ENCODE measurements around the gene FOXL2.
"Not testable (repeated sequence)": the region's sequence is repeated elsewhere in the genome, so short reads cannot be mapped to it uniquely, and the experiment has no call there.

The FOXL2 gene

DNA sequence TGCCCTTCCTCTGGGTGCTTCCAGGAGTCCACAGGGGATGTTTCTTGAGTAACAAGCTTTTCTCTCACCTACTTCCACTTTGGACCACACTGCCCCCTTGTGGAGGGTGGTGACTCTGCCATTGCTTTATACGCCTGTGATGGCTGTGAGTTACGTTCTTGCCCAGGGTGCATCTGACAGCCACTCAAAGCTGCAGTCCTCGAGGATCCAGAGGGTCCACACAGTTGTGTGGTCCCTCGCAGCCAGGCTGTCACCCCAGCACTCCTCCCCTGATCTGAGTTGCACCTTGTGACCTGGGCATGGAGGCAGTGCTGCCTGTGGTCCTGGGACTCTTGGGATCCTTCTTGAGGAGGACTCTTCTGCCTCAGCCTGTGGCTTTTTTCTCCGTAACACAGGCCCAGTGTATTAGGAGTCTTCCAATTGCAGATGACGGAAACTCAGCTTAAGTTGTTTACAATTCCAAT, 23.4 kb downstream of the FOXL2 start:
- TF ChIP-seq, protein P1, sequence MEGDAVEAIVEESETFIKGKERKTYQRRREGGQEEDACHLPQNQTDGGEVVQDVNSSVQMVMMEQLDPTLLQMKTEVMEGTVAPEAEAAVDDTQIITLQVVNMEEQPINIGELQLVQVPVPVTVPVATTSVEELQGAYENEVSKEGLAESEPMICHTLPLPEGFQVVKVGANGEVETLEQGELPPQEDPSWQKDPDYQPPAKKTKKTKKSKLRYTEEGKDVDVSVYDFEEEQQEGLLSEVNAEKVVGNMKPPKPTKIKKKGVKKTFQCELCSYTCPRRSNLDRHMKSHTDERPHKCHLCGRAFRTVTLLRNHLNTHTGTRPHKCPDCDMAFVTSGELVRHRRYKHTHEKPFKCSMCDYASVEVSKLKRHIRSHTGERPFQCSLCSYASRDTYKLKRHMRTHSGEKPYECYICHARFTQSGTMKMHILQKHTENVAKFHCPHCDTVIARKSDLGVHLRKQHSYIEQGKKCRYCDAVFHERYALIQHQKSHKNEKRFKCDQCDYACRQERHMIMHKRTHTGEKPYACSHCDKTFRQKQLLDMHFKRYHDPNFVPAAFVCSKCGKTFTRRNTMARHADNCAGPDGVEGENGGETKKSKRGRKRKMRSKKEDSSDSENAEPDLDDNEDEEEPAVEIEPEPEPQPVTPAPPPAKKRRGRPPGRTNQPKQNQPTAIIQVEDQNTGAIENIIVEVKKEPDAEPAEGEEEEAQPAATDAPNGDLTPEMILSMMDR (IDR thresholded peaks at IDR 0.05; ENCODE audit: low read depth, low read length): peak; percentile 88
- H3K4me3 ChIP-seq (ENCODE audit: low read depth, low read length): no peak overlapping the region

DNA sequence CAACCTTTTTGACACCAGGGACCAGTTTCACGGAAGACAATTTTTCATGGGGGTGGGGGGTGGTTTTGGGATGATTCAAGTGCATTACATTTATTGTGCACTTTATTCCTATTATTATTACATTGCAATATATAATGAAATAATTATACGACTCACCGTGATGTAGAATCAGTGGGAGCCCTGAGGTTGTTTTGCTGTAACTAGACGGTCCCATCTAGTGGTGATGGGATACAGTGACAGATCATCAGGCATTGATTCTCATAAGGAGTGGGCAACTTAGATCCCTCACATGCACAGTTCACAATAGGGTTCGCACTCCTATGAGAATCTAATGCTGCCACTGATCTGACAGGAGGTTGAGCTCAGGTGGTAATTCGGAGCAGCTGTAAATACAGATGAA, 24.5 kb downstream of the FOXL2 start:
- not testable (repeated sequence) for H3K4me3 ChIP-seq (ENCODE audit: low read depth, low read length)

- TF ChIP-seq, protein P1 (IDR thresholded peaks at IDR 0.05; ENCODE audit: low read depth, low read length): no peak
These were observed 25.3 kb downstream of the FOXL2 start for GRCh38 chr3:138921316-138922292.

GRCh38 chr3:138919325-138919724, 27.6 kb downstream of the FOXL2 start:
- TF ChIP-seq, protein P1 (IDR thresholded peaks at IDR 0.05; ENCODE audit: low read depth, low read length): no peak
- H3K4me3 ChIP-seq (ENCODE audit: low read depth, low read length): no peak overlapping the region

More at GRCh38 chr3:138921316-138922292, 25.3 kb downstream of the FOXL2 start:
- H3K4me3 ChIP-seq (ENCODE audit: low read depth, low read length): no peak overlapping the region

DNA sequence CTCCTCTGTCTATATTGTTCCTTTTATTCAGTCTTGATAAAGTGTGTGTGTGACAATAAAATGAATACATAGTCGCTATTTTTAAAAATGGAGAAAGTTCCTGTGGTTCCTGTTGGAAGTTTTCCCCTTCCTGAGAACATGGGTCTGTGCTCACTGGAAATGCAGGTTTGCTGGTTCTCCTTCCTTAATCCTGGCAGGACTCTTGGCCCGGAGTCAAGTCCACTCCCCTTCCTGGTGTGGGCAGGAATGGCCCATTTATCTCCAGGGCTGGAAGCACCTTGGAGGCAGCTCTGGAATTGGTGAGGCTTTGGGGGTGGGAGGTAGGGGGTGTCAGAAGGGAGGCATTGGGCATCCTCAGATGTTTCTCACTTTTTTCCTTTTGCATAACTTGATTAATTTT, 30.1 kb downstream of the FOXL2 start:
- TF ChIP-seq, protein P1 (IDR thresholded peaks at IDR 0.05; ENCODE audit: low read depth, low read length): no peak
- no peak overlapping the region for H3K4me3 ChIP-seq (ENCODE audit: low read depth, low read length)

DNA sequence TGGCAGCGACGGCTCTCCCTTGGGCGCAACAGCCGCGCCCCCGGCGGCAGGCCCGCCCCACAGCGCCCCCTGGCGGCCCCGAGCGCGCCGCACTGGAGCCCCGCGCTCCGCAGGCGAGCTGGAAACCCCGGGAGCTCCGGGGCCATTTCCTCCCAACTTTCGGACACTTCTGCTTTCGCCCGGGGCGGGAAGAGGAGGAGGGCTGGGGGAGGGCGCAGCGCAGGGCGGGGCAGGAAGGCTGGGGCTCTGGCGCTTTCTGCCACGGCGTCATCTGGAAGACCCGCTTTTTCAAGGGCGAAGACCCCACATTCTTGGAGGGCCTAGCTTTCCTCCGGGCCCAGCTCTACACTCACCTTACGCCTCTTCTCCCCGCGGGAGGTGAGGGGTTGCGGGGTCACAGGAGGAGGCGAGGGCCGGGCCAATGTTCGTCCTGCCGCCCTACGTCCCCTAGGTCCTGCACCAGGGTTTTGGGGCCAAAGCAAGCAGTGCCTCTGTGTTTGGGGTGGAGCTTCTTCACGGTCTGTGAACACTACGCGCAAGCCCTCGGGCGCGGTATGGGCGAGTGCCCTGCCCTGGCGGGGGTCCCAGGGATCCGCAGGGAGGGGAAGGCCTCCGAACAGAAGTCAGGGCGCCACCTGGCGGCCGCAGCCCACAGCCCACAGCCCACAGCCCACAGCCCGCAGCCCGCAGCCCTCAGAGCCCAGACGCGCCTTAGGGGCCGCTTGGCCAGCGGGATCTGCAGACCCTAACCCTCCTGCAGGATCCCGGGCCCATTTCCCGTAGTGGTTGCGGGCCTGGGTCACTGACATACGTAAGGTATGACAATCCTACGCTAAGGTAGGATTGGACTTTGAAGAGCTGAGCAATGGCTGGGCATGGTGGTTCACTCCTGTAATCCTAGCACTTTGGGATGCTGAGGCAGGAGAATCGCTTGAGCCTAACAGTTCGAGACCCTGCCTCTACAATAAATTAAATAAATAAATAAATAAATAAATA, 31.1 kb downstream of the FOXL2 start:
- H3K4me3 ChIP-seq (ENCODE audit: low read depth, low read length): peak overlapping the region; percentile 81
- TF ChIP-seq, protein P1 (IDR thresholded peaks at IDR 0.05; ENCODE audit: low read depth, low read length): peak; percentile 76

DNA sequence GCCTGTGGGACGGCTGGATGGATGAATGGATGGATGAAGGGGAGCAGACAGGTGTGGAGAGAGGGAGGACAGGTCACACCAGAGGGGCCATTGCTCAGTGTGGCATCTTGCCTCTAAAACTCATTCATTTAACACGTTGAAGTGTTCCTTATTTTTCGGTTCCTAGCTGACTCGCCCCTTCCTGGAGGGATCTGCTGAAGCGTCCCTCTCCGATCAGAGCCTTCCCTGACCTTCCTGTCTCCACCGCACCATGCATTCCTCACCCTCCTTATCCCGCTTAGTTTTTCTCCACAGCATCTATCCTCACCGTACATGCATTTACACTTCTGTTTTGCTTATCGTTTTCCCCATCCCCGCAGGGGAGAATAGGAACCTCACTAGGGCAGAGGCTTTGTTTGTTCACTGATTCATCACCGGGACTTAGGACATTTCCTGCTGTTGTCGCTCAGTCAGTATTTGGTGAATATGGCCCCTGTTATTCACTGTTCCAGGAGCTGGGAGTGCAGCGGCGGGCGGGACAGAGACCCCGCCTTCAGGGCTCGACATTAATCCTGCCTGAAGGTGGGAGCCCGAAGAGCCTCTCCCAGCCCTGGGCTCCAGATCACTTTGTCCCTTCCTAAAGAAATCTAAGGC, 32.0 kb downstream of the FOXL2 start:
- H3K4me3 ChIP-seq (ENCODE audit: low read depth, low read length): peak overlapping the region; percentile 81
- TF ChIP-seq, protein P1 (IDR thresholded peaks at IDR 0.05; ENCODE audit: low read depth, low read length): no peak
